T-helper 1 cell treated with Interleukin-12 subunit alpha and Interleukin-12 subunit beta and Interleukin-4 antibody, amounts not matched to agents 30 μg/mL and 1 μg/mL, for 36 hours (primary cell): ENCODE data around the gene UROS.

Source experiments
- H3K27ac Mint-ChIP-seq: one replicate; pipeline ENCODE4 v1.8.0; 2021; ENCODE audit warnings: mild to moderate bottlenecking, mixed read lengths
- H3K27me3 Mint-ChIP-seq: one replicate; pipeline ENCODE4 v1.8.0; 2021; ENCODE audit warnings: low read depth, mixed read lengths
- H3K36me3 Mint-ChIP-seq: one replicate; pipeline ENCODE4 v1.8.0; 2021; ENCODE audit warnings: low read depth, mixed read lengths
- H3K4me1 Mint-ChIP-seq: one replicate; pipeline ENCODE4 v1.8.0; 2021; ENCODE audit warnings: low read depth, mixed read lengths
- H3K4me3 Mint-ChIP-seq: one replicate; pipeline ENCODE4 v1.8.0; 2021; ENCODE audit warnings: mild to moderate bottlenecking, moderate library complexity, mixed read lengths
- H3K9me3 Mint-ChIP-seq: one replicate; pipeline ENCODE4 v1.8.0; 2021; ENCODE audit warnings: mixed read lengths

Gene UROS

GRCh38 chr10:125788156-125789034 is 34.7 kb downstream of the UROS start:
- H3K27me3 Mint-ChIP-seq: no peaks in the 10 kb centered on the region
- no peak overlapping the region for H3K27ac Mint-ChIP-seq
- H3K9me3 Mint-ChIP-seq: no peaks in the 10 kb centered on the region
- peaks cover 13% of the 10 kb centered on the region for H3K36me3 Mint-ChIP-seq
- no peak overlapping the region for H3K4me3 Mint-ChIP-seq
- H3K4me1 Mint-ChIP-seq: peaks cover 16% of the 10 kb centered on the region

GRCh38 chr10:125785791-125786190 is 37.3 kb downstream of the UROS start:
- no peaks in the 10 kb centered on the region for H3K9me3 Mint-ChIP-seq
- H3K4me1 Mint-ChIP-seq: peaks cover 14% of the 10 kb centered on the region
- no peaks in the 10 kb centered on the region for H3K27me3 Mint-ChIP-seq

GRCh38 chr10:125783957-125784356 is 39.1 kb downstream of the UROS start:
- H3K4me3 Mint-ChIP-seq: no peak overlapping the region
- H3K36me3 Mint-ChIP-seq: peaks cover 5% of the 10 kb centered on the region
- no peak overlapping the region for H3K27ac Mint-ChIP-seq
- H3K4me1 Mint-ChIP-seq: peaks cover 8% of the 10 kb centered on the region
- no peaks in the 10 kb centered on the region for H3K9me3 Mint-ChIP-seq
- H3K27me3 Mint-ChIP-seq: no peaks in the 10 kb centered on the region

More at GRCh38 chr10:125785791-125786190, 37.3 kb downstream of the UROS start:
- peaks cover 6% of the 10 kb centered on the region for H3K36me3 Mint-ChIP-seq
- no peak overlapping the region for H3K4me3 Mint-ChIP-seq
- no peak overlapping the region for H3K27ac Mint-ChIP-seq

GRCh38 chr10:125783408-125783807 is 39.6 kb downstream of the UROS start:
- H3K27ac Mint-ChIP-seq: no peak overlapping the region
- no peaks in the 10 kb centered on the region for H3K27me3 Mint-ChIP-seq
- no peaks in the 10 kb centered on the region for H3K9me3 Mint-ChIP-seq
- H3K4me3 Mint-ChIP-seq: no peak overlapping the region
- peaks cover 6% of the 10 kb centered on the region for H3K4me1 Mint-ChIP-seq
- peaks cover 5% of the 10 kb centered on the region for H3K36me3 Mint-ChIP-seq

GRCh38 chr10:125782616-125783015 is 40.4 kb downstream of the UROS start:
- H3K4me1 Mint-ChIP-seq: peaks cover under 1% of the 10 kb centered on the region
- no peaks in the 10 kb centered on the region for H3K27me3 Mint-ChIP-seq
- no peaks in the 10 kb centered on the region for H3K36me3 Mint-ChIP-seq
- H3K27ac Mint-ChIP-seq: no peak overlapping the region
- no peaks in the 10 kb centered on the region for H3K9me3 Mint-ChIP-seq
- no peak overlapping the region for H3K4me3 Mint-ChIP-seq

GRCh38 chr10:125782054-125782453 is 41.0 kb downstream of the UROS start:
- H3K36me3 Mint-ChIP-seq: no peaks in the 10 kb centered on the region
- H3K27ac Mint-ChIP-seq: no peak overlapping the region
- no peaks in the 10 kb centered on the region for H3K9me3 Mint-ChIP-seq
- H3K27me3 Mint-ChIP-seq: no peaks in the 10 kb centered on the region
- no peaks in the 10 kb centered on the region for H3K4me1 Mint-ChIP-seq
- no peak overlapping the region for H3K4me3 Mint-ChIP-seq

- Mint-ChIP-seq H3K27ac (no peak overlapping the region), H3K4me3 (no peak overlapping the region), H3K9me3 (no peaks in the 10 kb centered on the region), H3K36me3 (no peaks in the 10 kb centered on the region), H3K4me1 (no peaks in the 10 kb centered on the region), H3K27me3 (no peaks in the 10 kb centered on the region)
Measured at GRCh38 chr10:125781374-125781773, 41.7 kb downstream of the UROS start.

- H3K4me1 Mint-ChIP-seq: no peaks in the 10 kb centered on the region
- no peaks in the 10 kb centered on the region for H3K9me3 Mint-ChIP-seq
- no peak overlapping the region for H3K4me3 Mint-ChIP-seq
- no peaks in the 10 kb centered on the region for H3K27me3 Mint-ChIP-seq
- H3K36me3 Mint-ChIP-seq: no peaks in the 10 kb centered on the region
- H3K27ac Mint-ChIP-seq: no peak overlapping the region
Measured at GRCh38 chr10:125779403-125780327, 43.4 kb downstream of the UROS start.

GRCh38 chr10:125778556-125778955 is 44.5 kb downstream of the UROS start:
- Mint-ChIP-seq H3K27ac (no peak overlapping the region), H3K27me3 (no peaks in the 10 kb centered on the region), H3K36me3 (no peaks in the 10 kb centered on the region), H3K4me1 (no peaks in the 10 kb centered on the region), H3K9me3 (no peaks in the 10 kb centered on the region), H3K4me3 (no peak overlapping the region)

GRCh38 chr10:125777806-125778205 is 45.3 kb downstream of the UROS start:
- Mint-ChIP-seq H3K4me3 (no peak overlapping the region), H3K27ac (no peak overlapping the region)

GRCh38 chr10:125775491-125776106 is 47.5 kb downstream of the UROS start, which contains the start of gene MMP21:
Gene MMP21, minus strand, starts transcription at chr10:125775821. Its CDS starts 0 bp downstream, at chr10:125775821.
- Mint-ChIP-seq H3K27me3 (no peaks in the 10 kb centered on the region), H3K9me3 (no peaks in the 10 kb centered on the region), H3K4me3 (no peak within 1 kb of the TSS), H3K36me3 (no peaks in the 10 kb centered on the region), H3K4me1 (no peaks in the 10 kb centered on the region), H3K27ac (no peak within 1 kb of the TSS)

More at GRCh38 chr10:125777806-125778205, 45.3 kb downstream of the UROS start:
- H3K4me1 Mint-ChIP-seq: no peaks in the 10 kb centered on the region
- H3K9me3 Mint-ChIP-seq: no peaks in the 10 kb centered on the region
- no peaks in the 10 kb centered on the region for H3K27me3 Mint-ChIP-seq
- no peaks in the 10 kb centered on the region for H3K36me3 Mint-ChIP-seq

- no peak overlapping the region for H3K27ac Mint-ChIP-seq
Measured at GRCh38 chr10:125774581-125775191, 48.4 kb downstream of the UROS start.

GRCh38 chr10:125773687-125774543 is 49.1 kb downstream of the UROS start:
- no peaks in the 10 kb centered on the region for H3K4me1 Mint-ChIP-seq
- no peaks in the 10 kb centered on the region for H3K36me3 Mint-ChIP-seq
- no peak overlapping the region for H3K27ac Mint-ChIP-seq
- no peak overlapping the region for H3K4me3 Mint-ChIP-seq
- no peaks in the 10 kb centered on the region for H3K27me3 Mint-ChIP-seq
- no peaks in the 10 kb centered on the region for H3K9me3 Mint-ChIP-seq

More at GRCh38 chr10:125774581-125775191, 48.4 kb downstream of the UROS start:
- Mint-ChIP-seq H3K4me3 (no peak overlapping the region), H3K9me3 (no peaks in the 10 kb centered on the region), H3K4me1 (no peaks in the 10 kb centered on the region), H3K27me3 (no peaks in the 10 kb centered on the region), H3K36me3 (no peaks in the 10 kb centered on the region)
